H1 (cell line): ENCODE measurements around the gene RBM47. TPM values are rescaled to one million over a fixed set of nuclear protein-coding genes. Genes with fewer than 3 reads are reported as not detected.

Source experiments
- CTCF ChIA-PET: fragments of 300-600 bp; sonication (Branson Sonifier 250); formaldehyde crosslinking; loops from one replicate; lab custom pipeline; 2021; ENCODE audit not compliant: partially characterized antibody; lab: Charles Lee
- POLR2A ChIA-PET: fragments of 300-600 bp; sonication (Branson Sonifier 250); formaldehyde crosslinking; loops from one replicate; lab custom pipeline; 2021; ENCODE audit warnings: inconsistent platforms; ENCODE audit not compliant: partially characterized antibody; lab: Charles Lee
- DNase-seq, 2 experiments: peaks; one replicate each; pipeline versions ENCODE4 v3.0.0 to v3.0.0-alpha.2; 2010 to 2022; ENCODE audit warnings: low spot score in 2 of 2, low read depth in 1 of 2, mixed read lengths in 1 of 2
- FAIRE-seq: peaks from 2 replicates; lab custom pipeline; 2011; peaks lifted over from hg19 to GRCh38; lab: Jason Lieb, UNC
- H2AFZ ChIP-seq: 2 replicates; pipeline ENCODE4 v1.8.1; 2012; ENCODE audit warnings: low read length, inconsistent platforms
- H2AK5ac ChIP-seq: 2 replicates; pipeline ENCODE4 v1.6.1; 2013; ENCODE audit warnings: low read depth, low read length
- H2BK120ac ChIP-seq: replicated peaks from 2 replicates; pipeline ENCODE3; 2013; ENCODE audit warnings: low read depth, low read length, inconsistent platforms
- H2BK12ac ChIP-seq: 2 replicates; pipeline ENCODE4 v1.6.1; 2013; ENCODE audit warnings: low read depth, low read length
- H2BK15ac ChIP-seq: 2 replicates; pipeline ENCODE4 v1.6.1; 2013; ENCODE audit warnings: low read length
- H2BK20ac ChIP-seq: 2 replicates; pipeline ENCODE4 v1.6.1; 2013; ENCODE audit warnings: low read length
- H2BK5ac ChIP-seq: 2 replicates; pipeline ENCODE4 v1.6.1; 2013; ENCODE audit warnings: low read depth, low read length
- H3K14ac ChIP-seq: 2 replicates; pipeline ENCODE4 v1.6.1; 2013; ENCODE audit warnings: inconsistent platforms; ENCODE audit not compliant: insufficient read length
- H3K18ac ChIP-seq: 2 replicates; pipeline ENCODE4 v1.6.1; 2013; ENCODE audit warnings: low read length; ENCODE audit errors: extremely low read depth
- H3K23ac ChIP-seq: 2 replicates; pipeline ENCODE4 v1.6.1; 2013; ENCODE audit warnings: inconsistent platforms; ENCODE audit not compliant: insufficient read length
- H3K23me2 ChIP-seq: 2 replicates; pipeline ENCODE4 v1.6.1; 2013; ENCODE audit warnings: low read depth, low read length
- H3K27ac ChIP-seq: 2 replicates; pipeline ENCODE4 v1.6.1; 2011; ENCODE audit warnings: low read depth, low read length, inconsistent platforms
- H3K27me3 ChIP-seq, 4 experiments: replicated peaks in 1 of 4; 1 replicate in 1 of 4; 2 replicates in 3 of 4; pipeline versions ENCODE4 v1.6.1 to v1.8.1; 2011 to 2013; ENCODE audit warnings: low read length in 3 of 4, mild to moderate bottlenecking in 3 of 4, inconsistent platforms in 2 of 4, mixed read lengths in 2 of 4, moderate library complexity in 1 of 4; ENCODE audit not compliant: control insufficient read depth in 3 of 4, insufficient read depth in 3 of 4; ENCODE audit errors: extremely low read depth in 1 of 4
- H3K36me3 ChIP-seq, 4 experiments: 2 replicates each; pipeline versions ENCODE4 v1.6.1 to v1.8.1; 2011 to 2013; ENCODE audit warnings: mild to moderate bottlenecking in 4 of 4, low read length in 3 of 4, moderate library complexity in 2 of 4, control low read depth in 1 of 4, inconsistent platforms in 1 of 4; ENCODE audit not compliant: insufficient read depth in 4 of 4, control insufficient read depth in 2 of 4
- H3K4ac ChIP-seq: replicated peaks from 2 replicates; pipeline ENCODE3; 2013; ENCODE audit warnings: low read length, low read depth, mixed read lengths, inconsistent platforms; ENCODE audit not compliant: insufficient read length
- H3K4me1 ChIP-seq, 4 experiments: replicated peaks in 1 of 4; 1 replicate in 1 of 4; 2 replicates in 3 of 4; pipeline versions ENCODE4 v1.6.1 to v1.8.1; 2011 to 2013; ENCODE audit warnings: low read length in 3 of 4, inconsistent platforms in 2 of 4, mixed read lengths in 1 of 4; ENCODE audit not compliant: insufficient read depth in 4 of 4, control insufficient read depth in 3 of 4
- H3K4me2 ChIP-seq, 2 experiments: 2 replicates each; pipeline versions ENCODE4 v1.6.1 to v1.8.1; 2011 to 2013; ENCODE audit warnings: low read depth in 2 of 2, low read length in 2 of 2, control low read depth in 1 of 2, inconsistent platforms in 1 of 2, mild to moderate bottlenecking in 1 of 2; ENCODE audit not compliant: insufficient read depth in 1 of 2
- H3K4me3 ChIP-seq, 4 experiments: fragments of 200-600, 300-600 bp in 1 of 4; sonication (generic), shearing (Covaris generic), sonication (Bioruptor Twin) in 1 of 4; 2 replicates each; pipeline versions ENCODE4 v1.5.1 to v1.8.1; 2011 to 2016; ENCODE audit warnings: low read length in 4 of 4, low read depth in 3 of 4, control low read depth in 2 of 4, inconsistent platforms in 2 of 4, mild to moderate bottlenecking in 2 of 4, mixed read lengths in 1 of 4, moderate library complexity in 1 of 4; ENCODE audit not compliant: insufficient read depth in 2 of 4; ENCODE audit errors: extremely low read depth in 1 of 4
- H3K56ac ChIP-seq: replicated peaks from 2 replicates; pipeline ENCODE3; 2013; ENCODE audit warnings: low read depth, mild to moderate bottlenecking, mixed read lengths, low read length, inconsistent platforms; ENCODE audit not compliant: insufficient read length
- H3K79me1 ChIP-seq: 2 replicates; pipeline ENCODE4 v1.6.1; 2013; ENCODE audit warnings: low read depth, low read length, control low read depth
- H3K79me2 ChIP-seq, 2 experiments: 2 replicates each; pipeline versions ENCODE4 v1.6.1 to v1.8.1; 2012 to 2013; ENCODE audit warnings: low read length in 2 of 2, mild to moderate bottlenecking in 2 of 2, inconsistent platforms in 1 of 2; ENCODE audit not compliant: insufficient read depth in 2 of 2, control insufficient read depth in 1 of 2
- H3K9ac ChIP-seq, 4 experiments: replicated peaks in 1 of 4; 1 replicate in 1 of 4; 2 replicates in 3 of 4; pipeline versions ENCODE4 v1.6.1 to v1.8.1; 2011 to 2013; ENCODE audit warnings: low read depth in 3 of 4, low read length in 3 of 4, control low read depth in 2 of 4, mild to moderate bottlenecking in 2 of 4, moderate library complexity in 2 of 4, inconsistent platforms in 1 of 4; ENCODE audit errors: extremely low read depth in 1 of 4
- H3K9me3 ChIP-seq, 2 experiments: 2 replicates each; pipeline versions ENCODE4 v1.6.1 to v1.8.1; 2012 to 2013; ENCODE audit warnings: mild to moderate bottlenecking in 2 of 2, moderate library complexity in 2 of 2, control low read depth in 1 of 2, inconsistent platforms in 1 of 2, low read depth in 1 of 2, low read length in 1 of 2, mixed read lengths in 1 of 2; ENCODE audit not compliant: insufficient read depth in 2 of 2
- H4K20me1 ChIP-seq, 2 experiments: replicated peaks in 1 of 2; 2 replicates each; pipeline versions ENCODE3 to v1.8.1; 2011 to 2013; ENCODE audit warnings: inconsistent platforms in 2 of 2, low read length in 2 of 2, mild to moderate bottlenecking in 1 of 2; ENCODE audit not compliant: insufficient read depth in 2 of 2, control insufficient read depth in 1 of 2
- H4K5ac ChIP-seq: 2 replicates; pipeline ENCODE4 v1.6.1; 2013; ENCODE audit warnings: low read length, low read depth, mixed read lengths, inconsistent platforms; ENCODE audit not compliant: insufficient read length
- H4K8ac ChIP-seq: 2 replicates; pipeline ENCODE4 v1.8.0; 2013; ENCODE audit warnings: mild to moderate bottlenecking, moderate library complexity, low read length, inconsistent platforms; ENCODE audit not compliant: insufficient read depth; ENCODE audit errors: extremely low read depth
- H4K91ac ChIP-seq: replicated peaks from 2 replicates; pipeline ENCODE3; 2013; ENCODE audit warnings: low read length, mixed read lengths, inconsistent platforms; ENCODE audit not compliant: insufficient read length
- ASH2L ChIP-seq: fragments of 200-600, 300-600 bp; sonication (generic); IDR thresholded peaks from one replicate; pipeline ENCODE4 v1.7.1; 2017; ENCODE audit warnings: low read length
- BRCA1 ChIP-seq: IDR thresholded peaks from 2 replicates; pipeline ENCODE4 v1.6.1; 2012; ENCODE audit warnings: low read depth, low read length, improper control_type of control experiment
- CBX8 ChIP-seq: fragments of 300-800, 300-1000 bp; sonication (generic); IDR thresholded peaks from 2 replicates; pipeline ENCODE4 v1.7.1; 2016; ENCODE audit warnings: low read depth, low read length, borderline replicate concordance
- CEBPB ChIP-seq: IDR thresholded peaks from 2 replicates; pipeline ENCODE4 v1.6.1; 2012; ENCODE audit warnings: low read depth, low read length
- CHD2 ChIP-seq: IDR thresholded peaks from 2 replicates; pipeline ENCODE4 v1.6.1; 2012; ENCODE audit warnings: low read length, improper control_type of control experiment
- E2F6 ChIP-seq: IDR thresholded peaks from 2 replicates; pipeline ENCODE4 v1.6.1; 2012; ENCODE audit warnings: inconsistent platforms
- RAD21 ChIP-seq, 2 experiments: IDR thresholded peaks in 1 of 2; conservative IDR thresholded peaks in 1 of 2; 2 replicates each; pipeline ENCODE4 v1.6.1; 2011; ENCODE audit warnings: low read depth in 2 of 2, low read length in 2 of 2, improper control_type of control experiment in 1 of 2, inconsistent platforms in 1 of 2, mild to moderate bottlenecking in 1 of 2, moderate library complexity in 1 of 2
- RNF2 ChIP-seq: fragments of 200-900, 300-1000 bp; sonication (generic); IDR thresholded peaks from 2 replicates; pipeline ENCODE4 v1.7.1; 2016; ENCODE audit warnings: borderline replicate concordance, low read depth, mild to moderate bottlenecking, antibody characterized with exemption, low read length; ENCODE audit not compliant: poor library complexity, severe bottlenecking; ENCODE audit errors: missing control alignments
- SRF ChIP-seq: IDR thresholded peaks from 2 replicates; pipeline ENCODE4 v1.6.1; 2011; ENCODE audit warnings: mild to moderate bottlenecking, low read depth, low read length, moderate library complexity
- SUZ12 ChIP-seq: fragments of 200-600 bp; sonication (generic); IDR thresholded peaks from 2 replicates; pipeline ENCODE4 v1.6.1; 2012; ENCODE audit warnings: mild to moderate bottlenecking, inconsistent platforms, low read length, moderate library complexity, mixed read lengths
- ZNF274 ChIP-seq: IDR thresholded peaks from 2 replicates; pipeline ENCODE4 v1.7.0; 2012; ENCODE audit warnings: low read length, borderline replicate concordance; ENCODE audit errors: extremely low read depth
- polyA plus RNA-seq, 7 experiments: library from polyadenylated mRNA; depleted of rRNA in 3 of 7; stranded (reverse) in 5 of 7; unstranded in 2 of 7; fragments of >200 nt in 5 of 7; fragments of 200-250 nt in 2 of 7; gene quantifications; 1 replicate in 5 of 7; 2 replicates in 1 of 7; 4 replicates in 1 of 7; pipeline versions ENCODE4 v1.2.1 to v1.2.3, GENCODE V29; 2011 to 2013; ENCODE audit warnings: missing spikeins in 2 of 7, mixed read lengths in 2 of 7
- total RNA-seq: library from RNA; stranded (reverse); fragmentation: NEBNext Ultra II Directional; extraction: Animal tissue kit (Norgen Biotek cat#: 25700); gene quantifications from 2 replicates; pipeline ENCODE4 v1.2.1, GENCODE V29; 2021

The RBM47 gene
- total and polyA plus RNA-seq, 2 of the 8 experiments (the other 6 are each of a cell fraction or from before 2014, with no cell fraction given) = 42.8 to 78.9 TPM

GRCh38 chr4:40645586-40645985, 15.9 kb upstream of the RBM47 start:
- Histone ChIP-seq H4K5ac (no peak overlapping the region), H2AFZ (no peak overlapping the region), H3K79me2 (no peaks in the 10 kb centered on the region), H2BK15ac (no peak overlapping the region), H4K91ac (no peak overlapping the region), H2BK20ac (no peak overlapping the region), H3K23ac (no peak overlapping the region), H2AK5ac (no peak overlapping the region), H3K36me3 (no peaks in the 10 kb centered on the region), H3K56ac (no peak overlapping the region), H2BK120ac (no peak overlapping the region), H3K4me1 (peaks cover 4 to 9% (median 6%) of the 10 kb centered on the region in 4 experiments; a peak in 5 of 7 replicates), H3K23me2 (no peaks in the 10 kb centered on the region), H3K9ac (no peak overlapping the region), H2BK12ac (no peak overlapping the region), H3K14ac (no peak overlapping the region), H2BK5ac (no peak overlapping the region), H3K4ac (no peak overlapping the region), H3K27ac (no peak overlapping the region), H3K27me3 (no peaks in the 10 kb centered on the region), H3K4me3 (no peak overlapping the region), H4K8ac (no peak overlapping the region), H3K18ac (no peak overlapping the region), H3K9me3 (no peaks in the 10 kb centered on the region), H3K79me1 (no peaks in the 10 kb centered on the region), H3K4me2 (no peak overlapping the region), H4K20me1 (no peaks in the 10 kb centered on the region)
- POLR2A ChIA-PET = interaction anchor here (1.9 kb wide), 1 partner anchor 16 kb away, joined by 8 read pairs; the partner anchor contains the start of gene RBM47
- FAIRE-seq (no peak), DNase-seq (no peak)
- CTCF ChIA-PET = interaction anchor here (0.7 to 1.5 kb wide), 4 partner anchors 9 to 196 kb away, joined by 3 to 5 read pairs (median 4); no protein-coding TSS in a partner anchor
- TF ChIP-seq RAD21 (IDR thresholded peaks at IDR 0.05 in 1 of 2, conservative IDR thresholded peaks at IDR 0.05 in 1 of 2; ENCODE audit: low read depth in 2 of 2, low read length in 2 of 2) (no peak), CEBPB (no peak), ZNF274 (no peak), BRCA1 (no peak), CHD2 (no peak), SRF (no peak), E2F6 (no peak), RNF2 (no peak), SUZ12 (no peak), CBX8 (no peak), ASH2L (no peak)
